GM12878 (cell line): Measurements from ENCODE around the gene OLIG2. TPM values are rescaled to one million over a fixed set of nuclear protein-coding genes. Genes with fewer than 3 reads are reported as not detected.

Experiments
- ATAC-seq: fragments of 200-7000 bp; cut with Tn5 transposase; 3 replicates; pipeline ENCODE4 v1.9.1; 2020; ENCODE audit warnings: mild to moderate bottlenecking, moderate library complexity
- BruUV-seq: library from RNA; stranded (reverse); fragments of 400-500 nt; replicated peaks from 2 replicates; lab custom pipeline; 2021; lab: Mats Ljungman, UMichigan
- CTCF ChIA-PET: fragments of 300-600 bp; sonication (Branson Sonifier 250); formaldehyde crosslinking; extraction: SDS; loops from one replicate; lab custom pipeline; 2021; ENCODE audit warnings: inconsistent platforms; lab: Yijun Ruan, JAX
- POLR2A ChIA-PET: fragments of 350-600 bp; formaldehyde crosslinking; extraction: SDS; loops from one replicate; lab custom pipeline; 2021; ENCODE audit warnings: inconsistent platforms; lab: Charles Lee
- RAD21 ChIA-PET: fragments of 300-600 bp; sonication (Branson Sonifier 250); formaldehyde crosslinking; loops from one replicate; lab custom pipeline; 2023; ENCODE audit warnings: antibody characterized with exemption; ENCODE audit not compliant: unreplicated experiment; lab: Charles Lee
- SMC1A ChIA-PET: fragments of 300-600 bp; sonication (Branson Sonifier 250); formaldehyde crosslinking; loops from one replicate; lab custom pipeline; 2023; ENCODE audit not compliant: unreplicated experiment, uncharacterized antibody; lab: Charles Lee
- DNase-seq: peaks from one replicate; pipeline ENCODE4 v3.0.0-alpha.2; 2011; ENCODE audit warnings: low read depth, low spot score
- FAIRE-seq: peaks from 3 replicates; lab custom pipeline; 2011; peaks lifted over from hg19 to GRCh38; lab: Jason Lieb, UNC
- H2AFZ ChIP-seq: 2 replicates; pipeline ENCODE4 v1.6.0; 2011; ENCODE audit warnings: low read depth, low read length, control low read depth; ENCODE audit not compliant: control insufficient read depth
- H3K27ac ChIP-seq: 2 replicates; pipeline ENCODE4 v1.5.1; 2011; ENCODE audit warnings: control low read depth; ENCODE audit not compliant: control insufficient read depth, insufficient read depth
- H3K27me3 ChIP-seq, 2 experiments: replicated peaks in 1 of 2; 2 replicates each; pipeline versions ENCODE4 v1.6.0 to v1.6.1; 2011; ENCODE audit warnings: low read length in 1 of 2; ENCODE audit not compliant: control insufficient read depth in 2 of 2, insufficient read depth in 2 of 2
- H3K36me3 ChIP-seq, 2 experiments: 2 replicates each; pipeline ENCODE4 v1.5.1; 2011; ENCODE audit warnings: low read length in 1 of 2; ENCODE audit not compliant: control insufficient read depth in 2 of 2, insufficient read depth in 2 of 2
- H3K4me1 ChIP-seq: 2 replicates; pipeline ENCODE4 v1.6.1; 2011; ENCODE audit warnings: mild to moderate bottlenecking, low read length, moderate library complexity, mixed read lengths; ENCODE audit not compliant: control insufficient read depth, insufficient read depth
- H3K4me2 ChIP-seq: 2 replicates; pipeline ENCODE4 v1.6.0; 2011; ENCODE audit warnings: control low read depth; ENCODE audit not compliant: control insufficient read depth, insufficient read depth
- H3K4me3 ChIP-seq: fragments of 200-600 bp; sonication (generic); 2 replicates; pipeline ENCODE4 v1.5.1; 2016
- H3K79me2 ChIP-seq: 2 replicates; pipeline ENCODE4 v1.6.0; 2011; ENCODE audit warnings: low read length; ENCODE audit not compliant: control insufficient read depth, insufficient read depth
- H3K9ac ChIP-seq: 2 replicates; pipeline ENCODE4 v1.8.0; 2011; ENCODE audit warnings: low read length, control low read depth, mixed read lengths; ENCODE audit not compliant: control insufficient read depth, insufficient read depth
- H3K9me3 ChIP-seq: replicated peaks from 3 replicates; pipeline ENCODE4 v1.5.1; 2011; ENCODE audit warnings: mild to moderate bottlenecking, low read length; ENCODE audit not compliant: control insufficient read depth, insufficient read depth
- H4K20me1 ChIP-seq: 2 replicates; pipeline ENCODE4 v1.6.0; 2011; ENCODE audit not compliant: control insufficient read depth, insufficient read depth
- BCLAF1 ChIP-seq: fragments of 450-650 bp; IDR thresholded peaks from 2 replicates; pipeline ENCODE4 v1.6.1; 2017; ENCODE audit warnings: antibody characterized with exemption, mild to moderate bottlenecking, moderate library complexity
- BMI1 ChIP-seq: fragments of 450-650 bp; IDR thresholded peaks from 2 replicates; pipeline ENCODE4 v1.6.1; 2016; ENCODE audit warnings: mild to moderate bottlenecking, moderate library complexity, borderline replicate concordance
- EED ChIP-seq: sonication (generic); IDR thresholded peaks from 2 replicates; pipeline ENCODE4 v1.6.1; 2016; ENCODE audit warnings: antibody characterized with exemption, low read depth
- HSF1 ChIP-seq: fragments of 150-350 bp; IDR thresholded peaks from 2 replicates; pipeline ENCODE4 v1.6.1; 2014; ENCODE audit warnings: mild to moderate bottlenecking, low read depth, low read length
- MAX ChIP-seq: IDR thresholded peaks from 2 replicates; pipeline ENCODE4 v1.6.1; 2012; ENCODE audit warnings: low read depth, low read length, improper control_type of control experiment
- MXI1 ChIP-seq: fragments of 150-350 bp; IDR thresholded peaks from 2 replicates; pipeline ENCODE4 v1.6.1; 2011; ENCODE audit warnings: low read depth, mild to moderate bottlenecking, inconsistent platforms, low read length, improper control_type of control experiment
- MYB ChIP-seq: fragments of 150-350 bp; IDR thresholded peaks from 2 replicates; pipeline ENCODE4 v1.6.1; 2014; ENCODE audit warnings: mild to moderate bottlenecking, low read depth, low read length, borderline replicate concordance
- NFIC ChIP-seq: IDR thresholded peaks from 2 replicates; pipeline ENCODE4 v1.6.1; 2012; ENCODE audit warnings: low read depth, mild to moderate bottlenecking, inconsistent platforms, low read length, moderate library complexity
- NR2C2 ChIP-seq: IDR thresholded peaks from 2 replicates; pipeline ENCODE4 v1.6.1; 2011; ENCODE audit warnings: borderline replicate concordance, low read depth; ENCODE audit not compliant: control insufficient read depth, insufficient read length
- SIX5 ChIP-seq: IDR thresholded peaks from 2 replicates; pipeline ENCODE4 v1.6.1; 2011; ENCODE audit warnings: mild to moderate bottlenecking, low read depth, low read length, moderate library complexity; ENCODE audit not compliant: severe bottlenecking
- WRNIP1 ChIP-seq: IDR thresholded peaks from 2 replicates; pipeline ENCODE4 v1.6.1; 2011; ENCODE audit warnings: low read depth, low read length, improper control_type of control experiment, borderline replicate concordance
- YBX1 ChIP-seq: fragments of 450-650 bp; IDR thresholded peaks from 2 replicates; pipeline ENCODE4 v1.6.1; 2016; ENCODE audit warnings: antibody characterized with exemption
- ZNF384 ChIP-seq: IDR thresholded peaks from 2 replicates; pipeline ENCODE4 v1.6.1; 2012; ENCODE audit warnings: low read depth, mild to moderate bottlenecking, low read length, improper control_type of control experiment, borderline replicate concordance
- WGBS: methylation state at CpG from one replicate; pipeline ENCODE4 v1.1.6; 2016; ENCODE audit warnings: low lambda C conversion rate; ENCODE audit not compliant: insufficient replicate concordance, insufficient coverage; ENCODE audit errors: missing lambda C conversion rate; 5-methylcytosine and 5-hydroxymethylcytosine counted together
- in situ Hi-C: fragments of 300-500 bp; cut with MboI; formaldehyde crosslinking; loops from 9 replicates; pipeline ENCODE4 v1.14.3; 2018; ENCODE audit warnings: mixed read lengths
- intact Hi-C: fragments of 100-400 bp; cut with micrococcal nuclease; formaldehyde crosslinking; loops from one replicate; pipeline ENCODE4 v1.14.2; 2022; ENCODE audit not compliant: unreplicated experiment
- polyA plus RNA-seq, 11 experiments: library from polyadenylated mRNA; depleted of rRNA in 4 of 11; unstranded in 6 of 11; stranded (reverse) in 5 of 11; fragments of >200 nt; fragmentation: Nextera tagmentation in 4 of 11; fragmentation: Illumina TruSeq in 1 of 11; extraction: Ambion mirVana in 4 of 11; extraction: Trizol in 1 of 11; gene quantifications; 1 replicate in 1 of 11; 2 replicates in 10 of 11; pipeline versions ENCODE4 v1.2.1 to v1.2.3, GENCODE V29; 2011 to 2016; ENCODE audit warnings: inconsistent platforms in 2 of 11, missing spikeins in 2 of 11, low read depth in 1 of 11
- total RNA-seq, 4 experiments: library from RNA; depleted of rRNA in 3 of 4; stranded (reverse); fragments of >200 nt in 3 of 4; fragmentation: Illumina TruSeq in 1 of 4; extraction: Trizol in 1 of 4; gene quantifications; 2 replicates each; pipeline versions ENCODE4 v1.2.1 to v1.2.3, GENCODE V29; 2013 to 2021
- TF ChIP-seq, protein P1 (sequence below): fragments of 450-650 bp; IDR thresholded peaks from 2 replicates; pipeline ENCODE4 v1.6.1; 2017; ENCODE audit warnings: mild to moderate bottlenecking
- TF ChIP-seq, protein P2 (sequence below): fragments of 450-650 bp; IDR thresholded peaks from 2 replicates; pipeline ENCODE4 v1.6.1; 2016; ENCODE audit warnings: mild to moderate bottlenecking

Gene OLIG2
- total and polyA plus RNA-seq, 10 of the 15 experiments (the other 5 are each of a cell fraction or from before 2014, with no cell fraction given): not detected

DNA sequence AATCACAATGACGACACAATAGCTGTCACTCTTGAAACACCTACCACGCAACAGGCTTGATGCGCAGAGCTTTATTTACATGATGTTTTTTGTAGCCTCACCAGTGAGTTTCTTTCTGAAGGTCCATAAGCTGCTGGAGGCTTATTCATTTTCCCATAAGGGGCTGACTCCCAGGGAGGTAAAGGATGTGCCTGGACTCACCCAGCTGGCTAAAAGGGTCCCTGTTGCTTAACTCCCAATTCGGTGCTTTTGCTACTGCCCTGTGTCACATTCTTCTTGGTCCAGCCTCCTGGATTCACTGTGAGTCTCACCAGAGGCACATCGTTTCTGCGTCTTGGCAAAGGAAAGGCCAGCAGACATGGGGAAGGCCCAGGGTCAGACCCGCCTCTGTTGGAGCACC lies 44.6 kb upstream of the OLIG2 start (continued):
- TF ChIP-seq, protein P1, sequence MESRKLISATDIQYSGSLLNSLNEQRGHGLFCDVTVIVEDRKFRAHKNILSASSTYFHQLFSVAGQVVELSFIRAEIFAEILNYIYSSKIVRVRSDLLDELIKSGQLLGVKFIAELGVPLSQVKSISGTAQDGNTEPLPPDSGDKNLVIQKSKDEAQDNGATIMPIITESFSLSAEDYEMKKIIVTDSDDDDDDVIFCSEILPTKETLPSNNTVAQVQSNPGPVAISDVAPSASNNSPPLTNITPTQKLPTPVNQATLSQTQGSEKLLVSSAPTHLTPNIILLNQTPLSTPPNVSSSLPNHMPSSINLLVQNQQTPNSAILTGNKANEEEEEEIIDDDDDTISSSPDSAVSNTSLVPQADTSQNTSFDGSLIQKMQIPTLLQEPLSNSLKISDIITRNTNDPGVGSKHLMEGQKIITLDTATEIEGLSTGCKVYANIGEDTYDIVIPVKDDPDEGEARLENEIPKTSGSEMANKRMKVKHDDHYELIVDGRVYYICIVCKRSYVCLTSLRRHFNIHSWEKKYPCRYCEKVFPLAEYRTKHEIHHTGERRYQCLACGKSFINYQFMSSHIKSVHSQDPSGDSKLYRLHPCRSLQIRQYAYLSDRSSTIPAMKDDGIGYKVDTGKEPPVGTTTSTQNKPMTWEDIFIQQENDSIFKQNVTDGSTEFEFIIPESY: no peak
- no peak for TF ChIP-seq HSF1
- TF ChIP-seq WRNIP1: no peak

DNA sequence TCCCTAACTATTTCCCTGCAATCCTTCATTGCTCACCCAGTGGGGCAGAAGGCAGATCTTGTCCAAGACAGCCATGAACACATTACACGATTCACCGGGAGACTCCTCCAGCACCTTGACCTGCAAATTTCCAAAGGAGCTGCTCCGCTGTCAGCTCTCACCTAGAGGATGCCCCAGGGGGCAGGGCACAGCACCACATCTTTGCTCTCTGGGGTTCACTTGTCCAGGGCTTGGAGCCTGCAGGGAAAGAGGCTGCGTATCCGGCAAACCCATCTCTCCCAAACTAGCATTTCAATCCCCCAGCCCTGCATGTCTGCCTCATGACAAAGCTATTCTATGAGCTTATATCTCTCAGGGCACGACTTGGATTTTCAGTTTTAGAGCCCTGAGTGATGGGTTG lies 35.1 kb upstream of the OLIG2 start:
- H3K79me2 ChIP-seq: no peaks in the 10 kb centered on the region
- peaks cover 0 to 2% of the 10 kb centered on the region in 2 experiments; a peak in 3 of 4 replicates for H3K27me3 ChIP-seq
- no peak overlapping the region for H3K27ac ChIP-seq
- H3K9me3 ChIP-seq: no peaks in the 10 kb centered on the region
- H3K4me1 ChIP-seq: no peaks in the 10 kb centered on the region
- in situ Hi-C loops: no loop called here
- ATAC-seq (no peak), DNase-seq (no peak), FAIRE-seq (no peak)
- ChIA-PET CTCF (interaction anchor here (0.6 to 1.6 kb wide), 8 partner anchors 11 to 693 kb away, joined by 3 to 5 read pairs (median 3); no protein-coding TSS in a partner anchor), RAD21 (interaction anchor here (1.8 kb wide), 1 partner anchor 207 kb away, joined by 7 read pairs; no protein-coding TSS in a partner anchor), SMC1A (interaction anchor here (1.2 to 1.5 kb wide), 3 partner anchors 69 to 206 kb away, joined by 3 read pairs; no protein-coding TSS in a partner anchor), POLR2A (no interaction called here)
- no peak overlapping the region for H2AFZ ChIP-seq
- BruUV-seq: no TSS peak
- H4K20me1 ChIP-seq: no peaks in the 10 kb centered on the region
- WGBS: 44% methylated on average over 6 of the region's 6 CpGs
- no peaks in the 10 kb centered on the region for H3K36me3 ChIP-seq
- no peak overlapping the region for H3K9ac ChIP-seq
- H3K4me2 ChIP-seq: no peak overlapping the region
- intact Hi-C loops: no loop called here
- no peak overlapping the region for H3K4me3 ChIP-seq
- no peak for TF ChIP-seq SIX5
- TF ChIP-seq ZNF384: no peak
- no peak for TF ChIP-seq BCLAF1
- no peak for TF ChIP-seq MYB
- TF ChIP-seq BMI1: no peak
- TF ChIP-seq NR2C2: no peak
- no peak for TF ChIP-seq MXI1
- TF ChIP-seq EED: no peak
- TF ChIP-seq MAX: no peak
- TF ChIP-seq, protein P2, sequence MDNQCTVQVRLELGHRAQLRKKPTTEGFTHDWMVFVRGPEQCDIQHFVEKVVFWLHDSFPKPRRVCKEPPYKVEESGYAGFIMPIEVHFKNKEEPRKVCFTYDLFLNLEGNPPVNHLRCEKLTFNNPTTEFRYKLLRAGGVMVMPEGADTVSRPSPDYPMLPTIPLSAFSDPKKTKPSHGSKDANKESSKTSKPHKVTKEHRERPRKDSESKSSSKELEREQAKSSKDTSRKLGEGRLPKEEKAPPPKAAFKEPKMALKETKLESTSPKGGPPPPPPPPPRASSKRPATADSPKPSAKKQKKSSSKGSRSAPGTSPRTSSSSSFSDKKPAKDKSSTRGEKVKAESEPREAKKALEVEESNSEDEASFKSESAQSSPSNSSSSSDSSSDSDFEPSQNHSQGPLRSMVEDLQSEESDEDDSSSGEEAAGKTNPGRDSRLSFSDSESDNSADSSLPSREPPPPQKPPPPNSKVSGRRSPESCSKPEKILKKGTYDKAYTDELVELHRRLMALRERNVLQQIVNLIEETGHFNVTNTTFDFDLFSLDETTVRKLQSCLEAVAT: no peak
- no peak for TF ChIP-seq NFIC
- TF ChIP-seq YBX1: no peak
